HG02840 (cell line): ENCODE measurements around the gene MTMR12.
"Not testable (repeated sequence)": the region's sequence is repeated elsewhere in the genome, so short reads cannot be mapped to it uniquely, and the experiment has no call there.

ENCODE experiments used
- ATAC-seq: cut with Tn5 transposase; IDR thresholded peaks from one replicate; pipeline ENCODE4 v1.9.1; 2021; ENCODE audit warnings: mild to moderate bottlenecking, moderate library complexity, moderate number of reproducible peaks; ENCODE audit not compliant: unreplicated experiment, low FRiP score

Gene MTMR12

DNA sequence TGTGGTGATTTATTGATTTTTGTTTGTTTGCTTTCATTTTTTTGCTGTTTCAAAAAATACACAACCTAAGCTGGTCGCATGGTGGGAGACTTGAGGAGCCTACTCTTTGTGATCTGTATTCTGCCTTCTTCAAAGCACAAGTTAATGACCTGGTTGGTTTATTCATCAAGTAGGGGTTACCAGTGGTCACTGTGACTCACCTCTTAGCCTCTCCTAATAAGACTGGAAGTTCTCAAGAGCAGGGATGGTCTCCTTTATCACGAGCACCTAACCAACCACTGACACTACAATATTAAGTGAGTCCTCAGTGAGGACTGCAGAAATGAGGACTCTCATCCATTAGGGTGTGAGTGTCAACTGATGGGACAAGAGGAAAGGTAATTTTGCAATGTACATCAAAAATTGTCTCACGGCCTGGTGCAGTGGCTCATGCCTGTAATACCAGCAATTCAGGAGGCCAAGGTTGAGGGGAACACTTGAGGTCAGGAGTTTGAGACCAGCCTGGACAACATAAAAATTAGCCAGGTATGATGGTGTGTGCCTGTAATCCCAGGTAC is 13.6 kb upstream of the MTMR12 start:
- ATAC-seq = no peak

- no peak for ATAC-seq
These were observed 12.9 kb upstream of the MTMR12 start for GRCh38 chr5:32325616-32326015.

- peak; percentile 66 for ATAC-seq
These were observed 12.3 kb upstream of the MTMR12 start for GRCh38 chr5:32325062-32325461.

- no peak for ATAC-seq
These were observed 11.0 kb upstream of the MTMR12 start for GRCh38 chr5:32323741-32324140.

DNA sequence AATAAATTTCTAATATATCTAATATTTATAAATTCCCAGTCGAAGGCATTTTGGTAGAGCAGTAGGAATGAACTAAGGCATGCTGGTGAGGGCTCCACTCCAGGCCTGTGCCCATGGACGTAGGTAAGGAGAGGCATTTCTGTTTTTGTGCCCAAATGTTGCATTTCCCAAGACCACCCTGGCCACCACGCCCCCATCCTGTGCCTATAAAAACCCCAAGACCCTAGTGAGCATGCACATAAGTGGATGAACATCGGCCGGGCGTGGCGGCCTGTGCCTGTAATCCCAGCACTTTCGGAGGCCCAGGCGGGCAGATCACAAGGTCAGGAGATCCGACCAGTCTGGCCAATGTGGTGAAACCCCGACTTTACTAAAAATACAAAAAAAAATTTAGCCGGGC is 10.1 kb upstream of the MTMR12 start:
- ATAC-seq = no peak

DNA sequence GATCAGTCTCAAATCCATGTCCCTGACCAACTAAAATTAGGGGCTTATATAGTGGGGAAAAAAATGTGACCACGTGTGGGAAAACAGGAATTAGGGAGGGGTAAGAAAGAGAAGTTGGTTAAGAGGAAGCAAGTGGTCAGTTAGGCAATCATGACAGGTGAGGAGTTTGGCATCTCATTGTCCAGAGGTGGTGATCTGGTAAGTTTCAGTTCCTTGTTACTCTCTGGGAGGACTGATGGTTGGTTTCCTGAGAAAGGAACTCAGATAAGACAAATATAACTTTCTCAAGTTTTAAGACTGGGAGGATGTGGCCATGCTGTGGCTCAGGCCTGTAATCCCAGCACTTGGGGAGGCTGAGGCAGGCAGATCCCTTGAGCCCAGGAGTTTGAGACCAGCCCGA is 9.0 kb upstream of the MTMR12 start:
- ATAC-seq = not testable (repeated sequence)

GRCh38 chr5:32320576-32320975 is 7.8 kb upstream of the MTMR12 start:
- no peak for ATAC-seq

DNA sequence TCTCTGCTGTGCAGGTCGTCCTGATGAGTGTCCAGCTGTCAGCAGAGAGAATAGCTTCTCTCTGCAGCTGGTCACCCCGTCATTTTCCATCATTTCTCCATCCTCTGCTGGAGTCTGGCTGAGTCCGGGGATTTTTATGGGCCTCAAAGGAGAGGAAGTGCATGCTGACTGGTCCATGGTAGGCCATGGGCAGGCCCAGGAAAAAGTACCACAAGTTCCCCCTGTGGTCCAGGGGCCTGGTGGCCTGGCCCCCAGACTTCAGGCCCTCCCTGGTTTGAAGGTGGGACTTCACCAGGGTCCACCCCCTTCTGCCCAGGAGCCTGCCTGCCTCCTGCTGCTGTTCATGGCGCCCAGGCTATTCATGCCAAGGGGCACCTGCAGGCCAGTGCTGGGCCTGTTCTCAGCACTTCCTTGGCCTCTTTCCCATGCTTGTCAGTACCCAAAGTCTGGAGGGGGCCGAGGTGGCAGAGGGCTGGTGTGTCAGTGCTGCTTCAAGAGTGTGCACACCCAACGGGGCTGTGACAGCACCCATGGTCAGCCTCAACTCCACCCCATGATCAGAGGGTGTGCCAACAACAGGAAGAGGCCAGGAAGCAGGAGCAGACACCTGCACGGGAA is 7.3 kb upstream of the MTMR12 start:
- no peak for ATAC-seq

- no peak for ATAC-seq
These were observed 6.7 kb upstream of the MTMR12 start for GRCh38 chr5:32319392-32319791.

DNA sequence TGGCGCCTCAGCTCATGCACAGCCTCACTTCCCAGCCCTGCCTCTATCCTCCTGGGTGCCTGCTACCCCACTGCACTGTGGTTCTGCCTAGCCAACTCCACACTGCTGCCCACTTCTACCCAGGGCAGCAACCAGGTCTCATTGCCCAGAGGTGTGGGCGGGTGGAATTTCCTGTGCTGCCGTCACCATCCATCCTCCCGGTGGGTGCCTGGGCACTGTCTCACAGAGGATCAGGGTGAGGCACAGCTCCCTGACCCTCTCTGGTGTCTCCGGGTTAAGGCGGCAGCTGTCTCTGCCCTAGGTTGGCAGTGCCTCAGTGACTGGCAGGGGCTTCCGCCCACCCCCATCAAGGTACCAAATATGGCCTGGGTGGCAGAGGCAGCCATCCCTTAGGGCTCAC is 4.3 kb upstream of the MTMR12 start:
- ATAC-seq = no peak

GRCh38 chr5:32315221-32316014 is 2.7 kb upstream of the MTMR12 start:
- ATAC-seq = no peak

DNA sequence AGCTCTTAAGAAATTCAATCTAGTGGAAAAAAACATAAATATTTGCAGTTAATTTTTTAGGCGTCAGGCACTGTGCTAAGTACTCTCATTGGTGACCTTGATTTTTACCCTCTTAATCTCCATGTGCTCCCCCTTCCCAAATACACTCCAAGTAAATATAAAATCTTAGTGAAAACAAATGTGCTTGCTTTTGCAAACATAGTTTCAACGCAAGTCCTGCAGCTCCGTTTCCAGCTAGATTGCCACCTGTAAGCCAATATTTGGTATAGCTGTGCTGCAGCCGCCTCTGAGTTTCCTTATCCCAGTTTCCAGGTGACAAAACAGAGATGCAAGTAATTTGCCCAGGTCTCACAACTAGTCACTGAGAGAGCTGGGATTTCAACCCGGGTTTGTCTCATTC is 1.9 kb upstream of the MTMR12 start:
- no peak for ATAC-seq

GRCh38 chr5:32314152-32314488 is 1.4 kb upstream of the MTMR12 start:
- ATAC-seq = not testable (repeated sequence)

GRCh38 chr5:32312197-32312594 is 543 bp downstream of the MTMR12 start:
- ATAC-seq = peak; percentile 29

DNA sequence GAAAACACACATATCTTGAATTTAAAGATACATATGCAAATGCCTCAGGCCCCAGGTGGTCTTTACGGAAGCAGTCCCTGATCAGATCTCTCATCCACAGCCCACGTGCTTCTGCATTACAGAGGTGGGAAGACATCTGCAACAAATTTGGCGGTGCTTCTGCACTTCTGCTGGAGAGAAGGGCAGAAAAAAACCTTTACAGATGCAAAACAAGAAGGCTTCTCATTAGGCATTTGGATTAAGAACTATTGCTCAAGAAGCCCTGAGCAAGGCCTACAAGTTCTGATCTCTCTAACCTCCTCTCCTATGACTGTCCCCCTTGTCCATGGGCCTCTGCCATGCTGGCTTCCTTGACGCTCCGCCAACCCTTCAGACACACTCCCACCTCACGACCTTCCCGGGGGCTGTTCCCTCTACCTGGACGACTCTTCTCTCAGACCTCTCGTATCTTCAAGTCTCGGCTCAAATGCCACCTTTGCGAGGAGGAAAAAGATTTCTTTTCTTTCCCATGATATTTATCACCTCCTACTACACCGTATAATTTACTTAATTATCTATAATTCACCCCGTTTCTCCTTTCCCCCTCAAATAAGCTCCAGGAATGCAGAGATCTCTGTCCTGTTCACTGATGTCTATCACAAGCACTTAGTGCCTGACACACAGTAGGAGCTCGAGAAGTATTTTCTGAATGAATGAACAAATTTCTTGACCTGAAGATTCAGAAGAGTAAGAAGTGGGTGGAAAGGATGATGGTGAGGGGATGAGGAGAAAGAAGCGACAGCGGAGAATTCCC is 1.1 kb downstream of the MTMR12 start:
- no peak for ATAC-seq

DNA sequence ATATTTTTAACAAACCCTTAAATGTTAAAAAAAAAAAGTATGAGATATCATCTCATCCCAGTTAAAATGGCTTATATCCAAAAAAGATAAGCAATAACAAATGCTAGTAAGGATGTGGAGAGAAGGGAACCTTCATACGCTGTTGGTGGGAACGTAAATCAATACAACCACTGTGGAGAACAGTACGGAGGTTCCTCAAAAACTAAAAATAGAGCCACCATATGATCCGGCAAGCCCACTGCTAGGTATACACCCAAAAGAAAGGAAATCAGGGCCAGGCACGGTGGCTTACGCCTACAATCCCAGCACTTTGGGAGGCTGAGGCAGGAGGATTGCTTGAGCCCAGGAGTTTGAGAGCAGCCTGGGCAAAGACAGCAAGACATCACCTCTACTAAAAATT is 3.0 kb downstream of the MTMR12 start:
- no peak for ATAC-seq

DNA sequence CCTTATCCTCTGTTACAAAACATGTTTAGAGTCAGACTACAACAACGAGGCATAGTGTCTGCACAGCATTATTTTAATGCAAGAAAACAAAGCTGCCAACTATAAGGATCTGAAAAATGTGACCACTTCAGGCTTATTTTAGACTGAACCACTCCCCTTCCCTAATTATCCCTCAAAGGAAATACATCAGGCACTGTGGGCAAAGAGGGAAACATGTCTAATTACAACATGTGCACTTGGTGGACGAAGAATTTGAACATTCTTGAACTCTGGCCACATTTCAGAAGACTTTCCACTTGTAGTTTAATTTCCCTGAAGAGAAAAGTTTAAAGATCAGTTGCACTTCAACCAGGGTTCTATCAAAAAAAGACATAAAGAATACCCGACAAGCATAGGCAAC is 3.8 kb downstream of the MTMR12 start:
- ATAC-seq = no peak

DNA sequence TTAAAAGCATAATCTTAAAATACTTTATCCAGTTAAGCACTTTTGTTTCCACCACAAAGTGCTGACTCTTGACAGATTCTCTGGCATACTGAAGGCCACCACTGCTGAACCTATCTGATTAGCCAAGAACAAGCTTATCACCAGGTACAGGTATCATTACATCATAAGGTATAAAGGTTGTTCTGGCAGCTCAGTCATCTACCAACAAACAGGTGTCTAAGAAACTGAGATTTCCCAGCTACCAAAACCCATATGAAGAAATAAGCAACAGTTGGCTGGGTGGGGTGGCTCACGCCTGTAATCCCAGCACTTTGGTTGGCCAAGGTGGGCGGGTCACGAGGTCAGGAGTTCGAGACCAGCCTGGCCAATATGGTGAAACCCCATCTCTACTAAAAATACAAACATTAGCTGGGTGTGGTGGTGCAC is 5.0 kb downstream of the MTMR12 start:
- ATAC-seq = no peak

DNA sequence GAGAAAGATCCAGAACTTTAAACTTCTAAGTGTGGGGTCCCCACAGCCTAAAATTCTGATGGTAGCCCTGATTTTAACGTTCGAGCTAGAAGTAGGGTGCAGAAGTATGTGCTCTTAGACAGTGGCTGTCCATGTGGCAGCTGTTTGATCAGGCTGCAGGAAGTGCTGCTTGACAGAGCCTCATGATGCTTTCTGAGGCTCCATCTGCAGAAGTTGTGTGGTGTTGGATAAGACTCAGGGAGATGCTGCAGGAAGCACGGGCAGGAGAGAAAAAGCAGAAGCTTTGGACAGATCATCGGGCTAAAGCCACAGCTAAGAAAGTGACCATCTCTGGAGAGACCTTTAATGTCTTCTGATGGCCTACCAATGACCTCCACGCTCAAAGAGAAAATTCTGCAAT is 8.1 kb downstream of the MTMR12 start:
- no peak for ATAC-seq

DNA sequence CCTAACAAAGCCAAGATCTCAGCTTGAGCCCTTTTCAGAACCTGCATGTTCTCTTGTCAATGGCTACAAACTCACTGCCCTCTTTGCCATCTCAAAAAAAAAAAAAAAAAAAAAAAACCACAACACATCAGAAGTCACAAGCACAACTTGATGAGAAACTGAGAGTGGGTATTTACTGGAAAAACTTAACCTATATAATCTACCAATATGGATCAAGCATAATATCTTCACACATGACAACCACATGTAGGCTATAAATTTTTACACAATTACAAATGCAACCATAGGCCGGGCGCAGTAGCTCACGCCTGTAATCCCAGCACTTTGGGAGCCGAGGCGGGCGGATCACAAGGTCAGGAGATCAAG is 9.0 kb downstream of the MTMR12 start:
- ATAC-seq = no peak
